Natural killer cell (primary cell): ENCODE measurements around the gene PLXNC1. TPM values are rescaled to one million over a fixed set of nuclear protein-coding genes. Genes with fewer than 3 reads are reported as not detected.

ENCODE experiments used
- ATAC-seq, 3 donors: fragments of 150-1000 bp in 2 of 3; fragments of 200-7000 bp in 1 of 3; cut with Tn5 transposase; 1 replicate in 1 of 3; 2 replicates in 2 of 3; pipeline ENCODE4 v1.10.0; 2021; ENCODE audit warnings: mild to moderate bottlenecking in 2 of 3, moderate library complexity in 2 of 3
- DNase-seq, 2 donors: peaks; one replicate each; pipeline versions ENCODE4 v3.0.0 to v3.0.0-alpha.2; 2013 to 2021; ENCODE audit warnings: mixed read lengths in 1 of 2
- H3K27ac ChIP-seq: one replicate; pipeline ENCODE4 v1.5.1; 2013; ENCODE audit warnings: mild to moderate bottlenecking, low read length
- H3K27me3 ChIP-seq: one replicate; pipeline ENCODE4 v1.6.1; 2013; ENCODE audit warnings: low read length; ENCODE audit not compliant: control insufficient read depth, insufficient read depth
- H3K36me3 ChIP-seq: one replicate; pipeline ENCODE4 v1.6.1; 2013; ENCODE audit warnings: low read length; ENCODE audit not compliant: control insufficient read depth, insufficient read depth
- H3K4me1 ChIP-seq: one replicate; pipeline ENCODE4 v1.6.1; 2013; ENCODE audit warnings: low read length; ENCODE audit not compliant: control insufficient read depth, insufficient read depth
- H3K4me3 ChIP-seq: one replicate; pipeline ENCODE4 v1.5.1; 2013; ENCODE audit warnings: low read length
- H3K9me3 ChIP-seq: one replicate; pipeline ENCODE4 v1.6.1; 2013; ENCODE audit warnings: low read length; ENCODE audit not compliant: control insufficient read depth, insufficient read depth
- H3K27ac Mint-ChIP-seq, 2 donors: one replicate each; pipeline ENCODE4 v1.8.0; 2022; ENCODE audit warnings: mild to moderate bottlenecking in 2 of 2, mixed read lengths in 2 of 2, moderate library complexity in 1 of 2
- H3K27me3 Mint-ChIP-seq, 2 donors: one replicate each; pipeline ENCODE4 v1.8.0; 2022; ENCODE audit warnings: low read depth in 2 of 2, mixed read lengths in 2 of 2
- H3K36me3 Mint-ChIP-seq: one replicate; pipeline ENCODE4 v1.8.0; 2022; ENCODE audit warnings: mixed read lengths
- H3K4me1 Mint-ChIP-seq, 2 donors: one replicate each; pipeline ENCODE4 v1.8.0; 2022; ENCODE audit warnings: mixed read lengths in 2 of 2
- H3K4me3 Mint-ChIP-seq: one replicate; pipeline ENCODE4 v1.8.0; 2022; ENCODE audit warnings: mild to moderate bottlenecking, moderate library complexity, mixed read lengths
- H3K9me3 Mint-ChIP-seq, 2 donors: one replicate each; pipeline ENCODE4 v1.8.0; 2022; ENCODE audit warnings: mixed read lengths in 2 of 2
- WGBS: methylation state at CpG from one replicate; pipeline ENCODE4 v1.1.7; 2013; ENCODE audit warnings: missing lambda C conversion rate; ENCODE audit not compliant: insufficient coverage; 5-methylcytosine and 5-hydroxymethylcytosine counted together
- intact Hi-C: fragments of 100-400 bp; cut with micrococcal nuclease; formaldehyde crosslinking; loops from one replicate; pipeline ENCODE4 v1.14.2; 2022
- total RNA-seq, 4 donors: library from RNA; stranded (reverse); fragments of 120-200 nt in 1 of 4; gene quantifications; one replicate each; pipeline versions ENCODE4 v1.2.3 to v1.2.4, GENCODE V29; 2013 to 2022
- TF ChIP-seq, protein P1 (sequence below): fragments of 200-600 bp; IDR thresholded peaks from one replicate; pipeline ENCODE4 v1.8.0; 2022; ENCODE audit warnings: antibody characterized with exemption

The PLXNC1 gene
- total RNA-seq, 3 donors from 2014 or later (not counting 1 experiment from before 2014, with no cell fraction given): 22.0 to 30.7 (median 26.5) TPM

DNA sequence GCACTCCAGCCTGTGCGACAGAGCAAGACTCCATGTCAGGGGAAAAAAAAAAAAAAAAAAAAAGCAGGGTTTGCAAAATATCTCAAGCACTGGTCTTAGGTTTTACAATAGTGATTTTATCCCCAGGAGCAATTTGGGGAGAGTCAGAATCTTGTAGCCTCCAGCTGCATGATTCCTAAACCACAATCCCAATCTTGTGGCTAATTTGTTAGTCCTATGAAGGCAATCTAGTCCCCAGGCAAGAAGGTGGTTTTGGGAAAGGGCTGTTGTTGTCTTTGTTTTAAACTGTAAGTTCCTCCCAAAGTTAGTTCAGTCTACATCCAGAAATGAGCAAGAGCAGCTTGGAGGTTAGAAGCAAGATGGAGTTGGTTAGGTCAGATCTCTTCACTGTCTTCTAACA, 135.7 kb downstream of the PLXNC1 start:
- no peaks in the 10 kb centered on the region for H3K9me3 ChIP-seq
- intact Hi-C loops: no loop called here
- peaks cover 20% of the 10 kb centered on the region for H3K4me1 ChIP-seq
- H3K27me3 ChIP-seq: no peaks in the 10 kb centered on the region
- no peaks in the 10 kb centered on the region for H3K9me3 Mint-ChIP-seq
- no peaks in the 10 kb centered on the region for H3K36me3 Mint-ChIP-seq
- DNase-seq (no peak), ATAC-seq (no peak)
- peaks cover 21% of the 10 kb centered on the region for H3K36me3 ChIP-seq
- H3K27me3 Mint-ChIP-seq: no peaks in the 10 kb centered on the region
- no peak overlapping the region for H3K27ac Mint-ChIP-seq
- H3K4me3 ChIP-seq: no peak overlapping the region
- TF ChIP-seq, protein P1, sequence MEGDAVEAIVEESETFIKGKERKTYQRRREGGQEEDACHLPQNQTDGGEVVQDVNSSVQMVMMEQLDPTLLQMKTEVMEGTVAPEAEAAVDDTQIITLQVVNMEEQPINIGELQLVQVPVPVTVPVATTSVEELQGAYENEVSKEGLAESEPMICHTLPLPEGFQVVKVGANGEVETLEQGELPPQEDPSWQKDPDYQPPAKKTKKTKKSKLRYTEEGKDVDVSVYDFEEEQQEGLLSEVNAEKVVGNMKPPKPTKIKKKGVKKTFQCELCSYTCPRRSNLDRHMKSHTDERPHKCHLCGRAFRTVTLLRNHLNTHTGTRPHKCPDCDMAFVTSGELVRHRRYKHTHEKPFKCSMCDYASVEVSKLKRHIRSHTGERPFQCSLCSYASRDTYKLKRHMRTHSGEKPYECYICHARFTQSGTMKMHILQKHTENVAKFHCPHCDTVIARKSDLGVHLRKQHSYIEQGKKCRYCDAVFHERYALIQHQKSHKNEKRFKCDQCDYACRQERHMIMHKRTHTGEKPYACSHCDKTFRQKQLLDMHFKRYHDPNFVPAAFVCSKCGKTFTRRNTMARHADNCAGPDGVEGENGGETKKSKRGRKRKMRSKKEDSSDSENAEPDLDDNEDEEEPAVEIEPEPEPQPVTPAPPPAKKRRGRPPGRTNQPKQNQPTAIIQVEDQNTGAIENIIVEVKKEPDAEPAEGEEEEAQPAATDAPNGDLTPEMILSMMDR: no peak
- no peak overlapping the region for H3K27ac ChIP-seq
- H3K4me3 Mint-ChIP-seq: no peak overlapping the region
- H3K4me1 Mint-ChIP-seq: peaks cover 22 to 39% of the 10 kb centered on the region in 2 donors
- WGBS: 100% methylated on average over 1 of the region's 1 CpG

GRCh38 chr12:94284859-94285258, 136.5 kb downstream of the PLXNC1 start:
- WGBS: 89% methylated on average over 2 of the region's 2 CpGs
- H3K36me3 ChIP-seq: peaks cover 28% of the 10 kb centered on the region
- ATAC-seq (no peak), DNase-seq (no peak)
- TF ChIP-seq, protein P1: no peak
- Mint-ChIP-seq H3K9me3 (no peaks in the 10 kb centered on the region), H3K36me3 (no peaks in the 10 kb centered on the region), H3K4me1 (peaks cover 22 to 38% of the 10 kb centered on the region in 2 donors), H3K4me3 (no peak overlapping the region), H3K27ac (no peak overlapping the region), H3K27me3 (no peaks in the 10 kb centered on the region)
- H3K9me3 ChIP-seq: no peaks in the 10 kb centered on the region
- intact Hi-C loops: no loop called here
- H3K4me3 ChIP-seq: no peak overlapping the region
- H3K27ac ChIP-seq: no peak overlapping the region
- H3K27me3 ChIP-seq: no peaks in the 10 kb centered on the region
- peaks cover 20% of the 10 kb centered on the region for H3K4me1 ChIP-seq

- 95% methylated on average over 6 of the region's 8 CpGs for WGBS
- H3K9me3 ChIP-seq: no peaks in the 10 kb centered on the region
- TF ChIP-seq, protein P1: no peak
- H3K4me3 ChIP-seq: no peak overlapping the region
- Mint-ChIP-seq H3K4me1 (peaks cover 22 to 35% of the 10 kb centered on the region in 2 donors), H3K27me3 (no peaks in the 10 kb centered on the region), H3K36me3 (no peaks in the 10 kb centered on the region), H3K9me3 (no peaks in the 10 kb centered on the region), H3K4me3 (no peak overlapping the region), H3K27ac (peak overlapping the region in 1 of 2 donors; percentile 29)
- DNase-seq: no peak
- no peak overlapping the region for H3K27ac ChIP-seq
- no peak for ATAC-seq
- peaks cover 20% of the 10 kb centered on the region for H3K4me1 ChIP-seq
- intact Hi-C loops: no loop called here
- no peaks in the 10 kb centered on the region for H3K27me3 ChIP-seq
- H3K36me3 ChIP-seq: peaks cover 28% of the 10 kb centered on the region
Observed at GRCh38 chr12:94285943-94286582, 137.7 kb downstream of the PLXNC1 start.
